ENCODE data around the gene RABGAP1L.

The RABGAP1L gene

DNA sequence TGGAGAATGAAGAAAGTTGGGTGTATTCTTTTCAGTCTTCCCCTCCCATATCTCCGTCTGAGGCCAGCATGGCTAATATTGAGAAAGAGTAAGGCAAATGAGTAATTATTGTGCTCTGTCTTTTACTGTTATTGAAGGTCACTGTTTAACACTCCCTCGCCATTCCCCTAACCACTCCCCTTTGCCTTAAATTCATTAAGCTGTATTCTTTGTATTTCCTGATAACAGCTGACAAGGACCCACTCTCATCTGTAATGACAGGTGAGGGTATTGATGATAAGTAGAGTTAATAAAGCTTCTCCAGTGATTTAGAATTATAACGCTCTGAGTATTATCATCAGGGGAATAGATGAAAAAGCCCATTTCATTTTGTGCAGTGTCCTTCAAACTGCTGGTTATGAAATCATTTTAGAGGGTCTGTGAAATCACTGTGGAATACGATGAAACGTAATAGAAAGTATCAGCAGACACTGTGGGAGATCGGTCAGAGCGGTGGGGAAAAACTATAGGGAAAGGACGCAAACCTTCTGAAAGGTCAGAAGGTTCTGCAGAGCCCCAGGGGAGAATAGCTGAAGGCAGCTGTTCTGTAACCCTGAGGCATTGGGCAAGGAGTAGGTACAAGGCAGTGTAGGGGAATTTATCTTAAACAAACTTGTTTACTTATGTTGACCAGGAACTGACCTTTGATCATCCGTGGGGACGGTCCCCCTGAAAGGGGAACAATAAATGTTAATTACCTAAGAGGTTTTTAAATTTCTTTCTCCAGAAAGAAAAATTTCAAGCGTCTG, 794.2 kb downstream of the RABGAP1L start:
- DNase-seq, result no peak

GRCh38 chr1:174954073-174954460, 794.7 kb downstream of the RABGAP1L start:
- no peak for DNase-seq

DNA sequence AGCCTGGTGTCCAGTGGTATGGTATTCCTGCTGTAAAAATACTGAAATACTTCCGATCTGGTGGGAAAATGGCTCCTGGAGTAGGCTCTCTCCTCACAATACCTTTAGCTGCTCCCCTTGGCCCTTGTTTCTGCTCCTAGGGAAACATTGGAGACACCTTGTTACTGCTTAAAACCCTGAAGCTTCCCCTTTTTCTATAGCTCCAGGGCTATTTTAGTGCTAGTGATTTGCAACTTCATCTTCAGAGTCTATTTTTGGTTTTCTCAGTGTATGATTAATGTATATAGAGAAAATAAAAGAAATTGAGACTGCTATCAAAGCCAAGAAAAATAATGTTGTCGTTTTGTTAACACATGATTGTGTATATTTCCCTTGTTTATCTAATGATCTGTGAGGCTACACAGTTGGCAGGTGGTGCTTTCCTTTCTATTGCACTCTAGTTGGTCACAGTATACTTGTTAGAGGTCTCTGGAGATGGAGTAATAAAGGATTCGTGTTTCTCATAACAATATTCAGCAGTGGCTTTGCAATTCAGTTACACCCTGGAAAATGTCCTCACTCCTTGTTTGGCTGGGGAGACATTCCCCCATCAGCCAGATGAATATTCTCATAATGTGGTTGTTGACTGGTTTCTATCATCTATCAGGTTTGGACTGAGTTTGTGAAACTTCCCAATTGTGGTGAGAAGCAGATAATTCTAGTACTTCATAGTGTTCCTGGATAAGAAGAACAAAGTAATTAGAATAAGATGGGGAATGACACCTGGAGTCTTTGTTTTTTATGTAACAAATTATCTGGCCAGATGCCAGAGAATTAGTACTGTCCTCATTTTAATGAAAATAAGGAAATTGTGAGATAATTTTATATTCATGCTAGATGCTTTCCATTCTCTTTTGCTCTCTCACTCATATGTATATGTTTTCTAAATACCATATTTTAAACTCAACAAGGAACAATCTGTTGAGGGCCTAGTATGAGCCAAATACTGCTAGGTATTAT, 795.6 kb downstream of the RABGAP1L start:
- no peak for DNase-seq

DNA sequence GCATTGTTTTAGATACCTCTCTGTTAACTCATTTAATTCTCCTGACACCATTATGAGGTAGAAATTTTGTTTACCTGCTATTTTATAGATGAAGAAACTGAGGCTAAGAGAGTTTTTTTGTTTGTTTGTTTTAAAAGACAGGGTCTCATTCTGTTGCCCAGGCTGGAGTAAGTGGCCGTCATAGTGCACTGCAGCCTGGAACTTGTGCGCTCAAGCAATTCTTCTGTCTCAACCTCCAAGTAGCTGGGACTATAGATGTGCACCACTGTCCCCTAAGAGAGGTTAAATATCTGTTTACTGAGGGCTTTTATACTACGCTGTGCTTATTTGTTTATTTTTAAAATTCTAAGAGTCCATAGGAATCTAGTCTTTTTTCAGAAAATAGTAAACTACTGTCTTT, 796.8 kb downstream of the RABGAP1L start:
- no peak for DNase-seq

GRCh38 chr1:174956976-174957375, 797.7 kb downstream of the RABGAP1L start:
- no peak for DNase-seq

GRCh38 chr1:174957829-174958228, 798.5 kb downstream of the RABGAP1L start:
- no peak for DNase-seq

DNA sequence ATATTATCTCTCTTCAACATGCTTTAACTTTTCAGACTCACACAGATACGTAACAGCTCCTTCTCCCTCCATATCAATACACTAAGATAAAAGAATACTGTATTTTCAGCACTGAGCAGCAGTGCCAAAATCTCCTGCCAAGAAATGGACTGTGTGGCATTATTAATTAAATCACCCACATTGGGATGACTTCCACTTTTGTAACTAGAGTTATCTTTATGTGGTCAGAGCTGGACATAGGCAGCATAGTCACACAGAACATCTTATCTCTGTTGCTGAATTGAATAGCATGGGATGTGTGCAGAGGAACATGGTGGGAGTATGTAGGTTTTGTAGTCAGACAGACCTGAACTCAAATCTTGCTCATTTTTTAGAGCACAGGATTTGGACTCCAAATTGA, 799.1 kb downstream of the RABGAP1L start:
- DNase-seq, result no peak

DNA sequence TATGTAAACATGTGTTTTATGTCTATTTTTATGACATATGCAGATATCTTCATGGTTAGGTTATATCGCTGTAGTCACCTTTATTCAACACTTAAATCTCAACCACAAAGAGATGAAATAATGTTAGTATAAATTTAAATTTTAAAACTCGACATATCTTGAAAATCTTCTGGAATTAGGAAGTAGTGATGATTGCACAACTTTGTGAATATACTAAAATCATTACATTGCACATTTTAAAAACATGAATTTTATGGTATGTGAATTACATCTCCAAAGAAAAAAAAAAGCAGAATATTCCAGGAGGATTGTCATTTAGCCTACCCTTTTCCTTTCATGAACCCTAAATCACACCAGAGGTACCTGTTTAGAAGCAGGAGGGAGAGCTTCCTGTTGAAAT, 801.0 kb downstream of the RABGAP1L start:
- no peak for DNase-seq

- DNase-seq, result no peak
These were observed 804.3 kb downstream of the RABGAP1L start for GRCh38 chr1:174963529-174964125.

DNA sequence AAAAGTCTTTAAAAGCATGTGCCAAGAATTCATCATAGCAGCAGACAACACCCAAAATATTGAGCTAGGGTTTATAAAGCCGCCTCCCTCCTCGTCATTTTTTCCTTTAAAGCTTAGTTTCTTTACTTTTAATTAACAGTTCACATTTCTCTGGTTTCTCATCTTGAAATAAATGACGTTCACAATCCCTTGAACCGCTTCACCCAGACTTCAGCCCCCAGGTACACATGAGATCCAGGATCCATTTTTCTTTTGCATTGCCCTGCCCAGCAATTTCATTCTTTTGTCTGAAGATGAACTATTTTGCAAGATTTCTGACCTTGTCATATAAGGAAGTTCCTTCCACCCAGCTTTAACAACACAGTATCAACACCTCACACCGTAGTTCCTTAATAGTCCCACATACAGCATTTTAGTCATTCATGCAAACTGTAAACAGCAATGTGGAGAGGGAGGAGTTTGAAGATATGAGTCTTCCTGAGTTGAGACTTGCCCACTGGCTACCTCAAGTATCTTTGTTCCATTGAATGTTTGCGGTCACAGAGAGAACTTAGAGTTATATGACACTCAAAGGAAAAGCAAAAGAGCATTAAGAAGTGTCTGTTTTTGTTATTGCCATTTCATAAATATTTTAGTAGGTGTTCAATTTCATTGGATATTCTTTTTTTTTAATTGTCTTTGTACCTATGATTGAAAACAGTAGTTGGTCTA, 805.1 kb downstream of the RABGAP1L start:
- DNase-seq, result peak; percentile 90

DNA sequence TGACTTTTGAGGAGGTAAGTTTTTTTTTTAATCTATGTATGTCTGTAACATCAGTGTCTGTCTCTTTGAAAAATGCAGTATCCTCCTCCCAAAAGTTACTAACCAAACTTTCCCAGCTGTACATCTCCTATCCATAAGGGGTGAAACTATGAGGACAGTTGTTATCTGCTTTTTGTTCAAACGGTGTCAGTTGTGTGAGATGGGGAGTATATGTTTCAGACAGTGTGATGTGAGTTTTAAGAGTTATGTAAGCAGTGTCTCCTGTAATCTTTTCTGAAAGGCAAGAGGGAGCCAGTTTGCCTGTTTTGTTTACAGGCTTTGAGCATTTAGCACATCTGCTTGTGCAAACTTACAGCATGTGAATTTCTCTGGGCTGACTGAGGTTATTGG, 805.6 kb downstream of the RABGAP1L start:
- DNase-seq, result peak; percentile 64

DNA sequence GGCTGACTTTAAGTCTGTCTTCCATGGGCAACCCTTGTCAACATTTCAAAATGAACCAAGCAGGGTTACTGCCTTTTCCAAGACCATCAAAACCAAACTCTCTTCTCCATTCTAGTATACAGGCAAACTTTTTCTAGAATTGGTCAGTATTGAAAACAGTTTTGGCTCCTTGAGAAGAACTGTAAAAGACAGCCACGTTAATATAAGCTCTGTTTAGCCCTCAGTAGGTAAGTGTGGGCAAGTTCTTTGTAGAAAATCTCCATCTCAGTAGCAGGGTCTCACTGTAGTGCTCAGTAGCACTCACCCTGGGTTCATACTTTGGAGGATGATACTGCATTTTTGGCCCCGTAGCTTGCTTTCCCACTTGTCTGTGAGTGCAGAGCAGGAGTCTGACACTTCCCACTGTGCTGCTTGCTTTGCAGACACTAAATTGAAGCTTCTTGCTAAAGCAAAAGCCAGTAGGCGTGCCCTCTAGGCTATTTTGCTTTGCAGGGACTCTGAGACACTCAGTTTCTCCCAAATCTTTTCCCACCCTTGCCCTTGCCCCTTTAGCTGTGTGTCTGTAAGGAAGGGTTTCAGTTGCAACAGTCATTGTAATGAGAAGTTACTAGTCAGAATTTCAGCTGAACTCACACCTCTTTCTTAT, 806.2 kb downstream of the RABGAP1L start:
- no peak for DNase-seq

GRCh38 chr1:174966008-174966572, 806.8 kb downstream of the RABGAP1L start:
- DNase-seq, result no peak

DNA sequence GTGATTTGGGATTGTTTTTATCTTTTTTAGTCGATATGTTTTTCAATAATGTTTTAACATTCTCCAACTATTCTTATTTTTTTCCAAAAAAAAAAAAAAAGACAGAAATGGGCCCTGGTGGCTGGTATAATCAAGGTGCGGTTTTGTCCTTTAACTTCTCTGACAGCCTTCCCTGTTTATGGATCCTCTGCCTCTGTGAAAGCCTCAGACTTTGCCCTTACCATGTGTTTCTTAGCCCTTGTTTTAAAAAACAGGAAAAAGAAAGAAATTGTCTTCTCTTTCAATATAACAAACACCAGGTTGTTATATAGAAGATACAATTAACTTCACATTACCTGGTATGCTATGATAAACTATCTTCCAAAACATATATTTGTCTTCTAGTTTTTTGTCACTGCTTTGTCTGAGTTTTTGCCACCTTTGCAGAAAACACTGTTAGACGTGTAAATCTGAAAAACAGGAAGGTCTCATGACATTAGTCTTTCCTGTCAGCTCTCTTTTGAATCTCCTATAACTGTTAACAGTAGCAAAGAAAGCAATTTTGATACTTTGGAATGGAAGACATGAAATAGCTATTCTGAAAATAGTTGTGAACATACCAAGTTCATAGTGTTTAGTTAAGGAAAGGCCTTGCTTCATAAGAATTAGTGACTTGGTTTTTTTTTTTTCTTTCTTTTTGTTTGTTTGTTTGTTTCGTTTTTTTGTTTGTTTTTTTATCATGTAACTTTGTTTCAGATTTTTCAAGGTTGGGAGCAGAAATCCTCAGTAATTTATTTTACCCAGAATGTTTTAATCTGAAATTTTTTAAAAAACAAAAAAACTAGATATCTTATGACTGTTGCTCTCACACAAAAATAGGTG, 808.8 kb downstream of the RABGAP1L start:
- DNase-seq, result peak; percentile 76

GRCh38 chr1:174968750-174969244, 809.5 kb downstream of the RABGAP1L start:
- peak; percentile 92 for DNase-seq

DNA sequence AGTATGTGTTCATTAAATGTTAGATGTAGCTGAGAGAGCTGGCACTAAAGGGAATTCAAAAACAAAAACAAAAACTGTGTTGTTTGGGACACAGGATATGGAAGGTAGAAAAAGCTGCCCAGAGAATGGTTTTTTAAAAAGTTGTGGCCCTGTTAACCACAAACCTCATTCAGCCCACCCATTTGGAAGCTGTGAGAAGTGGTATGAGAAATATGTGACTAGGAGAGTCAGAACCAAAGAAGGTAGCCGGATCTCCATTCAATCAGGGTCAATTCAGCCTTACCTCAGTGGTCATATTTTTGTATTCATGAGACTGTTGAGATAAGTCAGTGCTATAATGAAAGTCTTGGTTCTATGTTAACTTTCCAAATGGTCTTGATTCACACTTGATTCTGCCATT, 810.7 kb downstream of the RABGAP1L start:
- DNase-seq, result no peak

DNA sequence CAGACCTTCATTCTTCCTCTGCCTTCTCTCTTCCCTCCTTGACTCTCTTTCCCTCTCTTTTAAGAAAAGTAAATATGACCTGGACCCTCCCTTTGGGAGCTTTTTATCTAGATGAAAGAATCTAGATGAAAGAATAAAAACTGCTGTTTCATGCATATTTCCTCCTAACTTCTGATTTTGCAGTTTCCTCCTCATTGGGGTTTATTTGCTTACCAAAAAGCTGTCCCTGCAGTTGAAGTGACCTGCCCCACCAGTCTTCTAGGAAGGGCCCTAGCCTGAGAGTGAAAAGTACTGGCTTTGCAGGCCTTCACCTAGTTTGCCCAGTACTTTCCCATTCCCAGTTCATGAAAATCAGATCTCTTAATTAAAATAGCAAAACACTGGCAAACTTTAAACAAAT, 812.1 kb downstream of the RABGAP1L start:
- DNase-seq, result no peak

- no peak for DNase-seq
These were observed 812.6 kb downstream of the RABGAP1L start for GRCh38 chr1:174971902-174972301.

GRCh38 chr1:174974711-174975119, 815.4 kb downstream of the RABGAP1L start:
- DNase-seq, result no peak

DNA sequence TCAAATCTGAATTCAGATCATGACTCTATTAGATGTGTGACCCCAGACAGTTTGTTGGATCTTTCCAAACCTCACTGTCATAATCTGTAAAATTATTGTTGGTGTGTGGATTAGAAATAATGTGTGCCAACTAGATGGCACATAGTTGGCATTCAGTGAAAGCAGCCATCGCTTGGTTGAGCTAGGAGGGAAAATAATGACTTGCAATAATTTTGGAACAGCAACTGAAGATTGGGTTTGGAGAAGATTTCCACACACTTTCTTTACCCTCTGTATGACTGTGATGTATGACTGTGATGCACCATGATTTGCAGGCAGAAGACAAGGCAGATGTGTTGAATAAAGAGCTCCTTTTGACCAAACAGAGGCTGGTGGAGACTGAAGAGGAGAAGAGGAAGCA, 816.4 kb downstream of the RABGAP1L start:
- no peak for DNase-seq

Measured in CD4-positive, alpha-beta T cell treated with Interleukin-4 for 4 hours (primary cell).